K562 (cell line): ENCODE measurements around the gene HOXB6. TPM values are rescaled to one million over a fixed set of nuclear protein-coding genes. Genes with fewer than 3 reads are reported as not detected.

ENCODE experiments used
- ATAC-seq: fragments of 200-7000 bp; cut with Tn5 transposase; 3 replicates; pipeline ENCODE4 v1.9.1; 2020; ENCODE audit warnings: moderate library complexity
- BruUV-seq: library from RNA; stranded (reverse); fragments of 400-500 nt; replicated peaks from 2 replicates; lab custom pipeline; 2021; lab: Mats Ljungman, UMichigan
- CTCF ChIA-PET: fragments of 300-600 bp; formaldehyde crosslinking; extraction: SDS; loops from one replicate; lab custom pipeline; 2021; ENCODE audit warnings: low intra/inter-chr PET ratio; lab: Yijun Ruan, JAX
- POLR2A ChIA-PET: fragments of 300-600, 350-650 bp; sonication (Branson Sonifier 250); formaldehyde crosslinking; extraction: SDS; loops from one replicate; lab custom pipeline; 2021; ENCODE audit warnings: antibody characterized with exemption, inconsistent platforms; lab: Yijun Ruan, JAX
- DNase-seq, 4 experiments: peaks; one replicate each; pipeline versions ENCODE4 v3.0.0 to v3.0.0-alpha.2; 2011 to 2018; ENCODE audit warnings: low spot score in 3 of 4, mixed read lengths in 3 of 4; ENCODE audit errors: extremely low read depth in 1 of 4
- FAIRE-seq: peaks from 2 replicates; lab custom pipeline; 2011; peaks lifted over from hg19 to GRCh38; lab: Jason Lieb, UNC
- H2AFZ ChIP-seq: 2 replicates; pipeline ENCODE4 v1.6.0; 2011; ENCODE audit warnings: low read depth, low read length, control low read depth, inconsistent platforms
- H3K27ac ChIP-seq: fragments of 200-600 bp; 3 replicates; pipeline ENCODE4 v1.8.0; 2011; ENCODE audit warnings: low read depth, mild to moderate bottlenecking, control low read depth, inconsistent platforms, low read length, moderate library complexity, mixed read lengths; ENCODE audit errors: extremely low read depth
- H3K27me3 ChIP-seq, 2 experiments: fragments of 300-600 bp in 1 of 2; 2 replicates in 1 of 2; 3 replicates in 1 of 2; pipeline versions ENCODE4 v1.6.0 to v1.8.0; 2011; ENCODE audit warnings: inconsistent platforms in 2 of 2, low read length in 2 of 2, mild to moderate bottlenecking in 1 of 2, mixed read lengths in 1 of 2, moderate library complexity in 1 of 2; ENCODE audit not compliant: control insufficient read depth in 2 of 2, insufficient read depth in 2 of 2
- H3K36me3 ChIP-seq: fragments of 300-600 bp; 3 replicates; pipeline ENCODE4 v1.8.0; 2011; ENCODE audit warnings: mild to moderate bottlenecking, low read length, inconsistent platforms; ENCODE audit not compliant: control insufficient read depth, insufficient read depth
- H3K4me1 ChIP-seq, 2 experiments: fragments of 200-600 bp in 1 of 2; replicated peaks in 1 of 2; 2 replicates in 1 of 2; 3 replicates in 1 of 2; pipeline versions ENCODE4 v1.5.1 to v1.8.0; 2011; ENCODE audit warnings: inconsistent platforms in 2 of 2, low read length in 2 of 2, mild to moderate bottlenecking in 1 of 2, mixed read lengths in 1 of 2, moderate library complexity in 1 of 2; ENCODE audit not compliant: control insufficient read depth in 2 of 2, insufficient read depth in 2 of 2
- H3K4me2 ChIP-seq: 2 replicates; pipeline ENCODE4 v1.6.1; 2011; ENCODE audit warnings: low read length, control low read depth, inconsistent platforms, mixed read lengths; ENCODE audit not compliant: insufficient read depth
- H3K4me3 ChIP-seq: fragments of 200-600 bp; sonication (generic), shearing (Covaris generic); 2 replicates; pipeline ENCODE4 v1.5.1; 2016; ENCODE audit warnings: control low read depth, inconsistent platforms
- H3K79me2 ChIP-seq: fragments of 200-600 bp; 3 replicates; pipeline ENCODE4 v1.8.0; 2011; ENCODE audit warnings: low read length, inconsistent platforms; ENCODE audit not compliant: control insufficient read depth, insufficient read depth
- H3K9ac ChIP-seq, 2 experiments: 2 replicates each; pipeline versions ENCODE4 v1.6.0 to v1.6.1; 2011; ENCODE audit warnings: low read depth in 2 of 2, low read length in 2 of 2, control low read depth in 1 of 2, inconsistent platforms in 1 of 2, mild to moderate bottlenecking in 1 of 2, mixed read lengths in 1 of 2; ENCODE audit not compliant: insufficient read depth in 1 of 2
- H3K9me1 ChIP-seq: one replicate; pipeline ENCODE4 v1.6.0; 2011; ENCODE audit warnings: inconsistent platforms, mild to moderate bottlenecking, low read length, moderate library complexity; ENCODE audit not compliant: control insufficient read depth, insufficient read depth
- H3K9me3 ChIP-seq: replicated peaks from 2 replicates; pipeline ENCODE4 v1.5.1; 2011; ENCODE audit warnings: low read depth, low read length, inconsistent platforms; ENCODE audit not compliant: control insufficient read depth, insufficient read depth
- H4K20me1 ChIP-seq: replicated peaks from 2 replicates; pipeline ENCODE4 v1.6.1; 2011; ENCODE audit warnings: low read length, inconsistent platforms, mixed read lengths; ENCODE audit not compliant: control insufficient read depth, insufficient read depth
- BACH1 ChIP-seq: fragments of 200-800 bp; sonication (Bioruptor generic); IDR thresholded peaks from 2 replicates; pipeline ENCODE4 v1.6.1; 2016; ENCODE audit warnings: missing genetic modification characterization, missing compliant biosample characterization
- MTA2 ChIP-seq: fragments of 450-650 bp; IDR thresholded peaks from 2 replicates; pipeline ENCODE4 v1.6.1; 2016; ENCODE audit warnings: low read depth
- NR4A1 ChIP-seq, 2 experiments: fragments of 250-450 bp in 1 of 2; fragments of 450-650 bp in 1 of 2; sonication (Bioruptor Pico) in 1 of 2; IDR thresholded peaks; 2 replicates each; pipeline versions ENCODE4 v1.4.0 to v1.6.1; 2016 to 2020; ENCODE audit warnings: mild to moderate bottlenecking in 2 of 2, missing compliant biosample characterization in 1 of 2, missing genetic modification characterization in 1 of 2, moderate library complexity in 1 of 2
- POLR2G ChIP-seq: fragments of 200-400 bp; formaldehyde crosslinking; IDR thresholded peaks from 2 replicates; pipeline ENCODE4 v1.6.1; 2017; ENCODE audit warnings: low read depth, mild to moderate bottlenecking, antibody characterized with exemption, low read length, moderate library complexity
- PYGO2 ChIP-seq: fragments of 450-650 bp; IDR thresholded peaks from 2 replicates; pipeline ENCODE4 v1.6.1; 2016; ENCODE audit warnings: mild to moderate bottlenecking, missing genetic modification characterization, moderate library complexity, missing compliant biosample characterization
- RBM34 ChIP-seq: fragments of 200-400 bp; formaldehyde crosslinking; IDR thresholded peaks from 2 replicates; pipeline ENCODE4 v1.6.1; 2018; ENCODE audit warnings: low read length, borderline replicate concordance; ENCODE audit not compliant: insufficient read depth
- ZNF143 ChIP-seq: sonication (generic); formaldehyde crosslinking; IDR thresholded peaks from 2 replicates; pipeline ENCODE4 v1.9.0; 2022; ENCODE audit warnings: mild to moderate bottlenecking, missing genetic modification reagents
- ZNF232 ChIP-seq: sonication (generic); formaldehyde crosslinking; IDR thresholded peaks from 2 replicates; pipeline ENCODE4 v1.8.0; 2022; ENCODE audit warnings: mild to moderate bottlenecking, missing genetic modification reagents
- ZNF384 ChIP-seq: IDR thresholded peaks from 2 replicates; pipeline ENCODE4 v1.6.1; 2012; ENCODE audit warnings: low read depth, low read length, improper control_type of control experiment
- WGBS: fragments of 100-300 bp; shearing (Covaris generic); methylation state at CpG from one replicate; pipeline ENCODE4 v1.1.6; 2016; ENCODE audit warnings: low coverage, mixed read lengths; ENCODE audit not compliant: insufficient coverage; ENCODE audit errors: missing lambda C conversion rate; 5-methylcytosine and 5-hydroxymethylcytosine counted together
- in situ Hi-C: fragments of 300-500 bp; cut with MboI; formaldehyde crosslinking; loops from 4 replicates; pipeline ENCODE4 v1.15.0; 2018; ENCODE audit warnings: inconsistent platforms, mixed read lengths
- intact Hi-C: fragments of 100-400 bp; cut with micrococcal nuclease; formaldehyde crosslinking; loops from 2 replicates; pipeline ENCODE4 v1.14.2; 2022
- polyA plus RNA-seq, 8 experiments: library from polyadenylated mRNA; depleted of rRNA in 4 of 8; stranded (reverse) in 5 of 8; unstranded in 3 of 8; fragments of >200 nt; fragmentation: Nextera tagmentation in 2 of 8; fragmentation: Illumina TruSeq in 1 of 8; extraction: Ambion mirVana in 2 of 8; extraction: Trizol in 1 of 8; gene quantifications; 2 replicates each; pipeline versions ENCODE4 v1.2.1 to v1.2.3, GENCODE V29; 2011 to 2014; ENCODE audit warnings: inconsistent platforms in 1 of 8, missing spikeins in 1 of 8
- total RNA-seq, 7 experiments: library from RNA; depleted of rRNA in 6 of 7; stranded (reverse); fragments of >200 nt in 6 of 7; fragmentation: Illumina TruSeq in 2 of 7; extraction: Trizol in 2 of 7; gene quantifications; 2 replicates each; pipeline versions ENCODE4 v1.2.1 to v1.2.3, GENCODE V29; 2011 to 2021; ENCODE audit warnings: low replicate concordance in 1 of 7
- TF ChIP-seq, protein P1 (sequence below): fragments of 450-650 bp; IDR thresholded peaks from 2 replicates; pipeline ENCODE4 v1.6.1; 2014; ENCODE audit warnings: low read depth, mild to moderate bottlenecking, moderate library complexity, borderline replicate concordance
- TF ChIP-seq, protein P2 (sequence below), 2 experiments: fragments of 450-650 bp; conservative IDR thresholded peaks; 2 replicates each; pipeline ENCODE4 v1.6.1; 2017; ENCODE audit warnings: mild to moderate bottlenecking in 2 of 2, moderate library complexity in 2 of 2
- TF ChIP-seq, protein P3 (sequence below): fragments of 450-650 bp; IDR thresholded peaks from 2 replicates; pipeline ENCODE4 v1.6.1; 2017; ENCODE audit warnings: antibody characterized with exemption
- TF ChIP-seq, protein P4 (sequence below): fragments of 250-450 bp; sonication (Bioruptor Pico); IDR thresholded peaks from 2 replicates; pipeline ENCODE4 v1.8.0; 2022; ENCODE audit warnings: inconsistent platforms, mild to moderate bottlenecking, moderate library complexity, borderline replicate concordance

The HOXB6 gene
- total and polyA plus RNA-seq, 9 of the 15 experiments (the other 6 are each of a cell fraction or from before 2014, with no cell fraction given): 1.2 to 14.8 (median 4.9) TPM

DNA sequence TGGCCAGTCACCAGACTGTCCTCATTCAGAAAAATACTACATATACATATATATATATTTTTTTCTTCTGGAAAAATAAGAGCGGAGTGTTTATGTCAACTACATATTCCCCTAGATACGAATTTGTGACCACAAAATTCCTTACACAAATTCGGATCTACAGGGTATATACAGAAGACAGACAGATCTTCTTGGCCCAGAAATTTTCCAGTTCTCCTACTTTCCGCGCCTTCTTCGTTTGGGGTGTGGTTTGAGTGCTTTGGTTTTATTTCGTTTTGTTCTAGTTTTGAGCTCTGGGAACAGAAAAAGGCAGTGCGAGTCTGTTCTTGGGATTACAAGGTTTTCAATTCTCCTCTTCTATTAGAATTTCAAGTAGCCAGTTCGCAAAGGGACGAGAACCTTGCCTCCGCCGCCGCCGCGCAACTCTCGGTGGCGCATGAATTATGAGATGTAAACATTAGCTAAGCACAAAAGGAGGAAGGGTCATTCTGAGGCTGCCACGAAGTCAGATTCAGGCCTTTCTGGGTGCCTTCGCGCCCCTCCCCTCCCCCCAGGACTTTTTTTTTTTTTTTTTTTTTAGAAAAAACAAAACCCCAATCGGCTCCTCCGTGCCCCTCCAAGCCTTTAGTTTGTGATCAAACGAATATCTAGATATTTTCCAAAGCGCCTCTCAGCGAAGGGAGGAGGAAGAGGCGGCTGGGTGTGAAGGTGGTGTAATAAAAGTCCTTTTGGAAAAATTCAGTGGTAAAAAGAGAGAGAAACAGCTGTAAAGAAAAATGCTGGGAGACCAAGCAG, 24.8 kb downstream of the HOXB6 start:
- peak overlapping the region; percentile 53 for H2AFZ ChIP-seq
- peaks cover 94% of the 10 kb centered on the region for H3K79me2 ChIP-seq
- intact Hi-C loops (loop anchor here (1.0 kb wide), 2 partner anchors 33 to 325 kb away; no protein-coding TSS in a partner anchor), in situ Hi-C loops (no loop called here)
- no TSS peak for BruUV-seq
- POLR2A ChIA-PET: interaction anchor here (0.7 to 1.0 kb wide), 6 partner anchors 9 to 275 kb away, joined by 3 to 5 read pairs (median 4); no protein-coding TSS in a partner anchor
- CTCF ChIA-PET: interaction anchor here (0.7 kb wide), 1 partner anchor 240 kb away, joined by 4 read pairs; no protein-coding TSS in a partner anchor
- peaks cover 17% of the 10 kb centered on the region; the same call in 2 of the 3 replicates for H3K36me3 ChIP-seq
- WGBS: 2% methylated on average over 23 of the region's 26 CpGs
- DNase-seq (peak in 2 of 4 experiments; percentile 62 to 84), FAIRE-seq (peak; percentile 71), ATAC-seq (peak; percentile 12)
- peak overlapping the region; percentile 71 for H3K4me3 ChIP-seq
- no peaks in the 10 kb centered on the region for H4K20me1 ChIP-seq
- H3K4me2 ChIP-seq: peak overlapping the region; percentile 93
- no peaks in the 10 kb centered on the region for H3K27me3 ChIP-seq
- H3K27ac ChIP-seq: peak overlapping the region; percentile 95
- no peaks in the 10 kb centered on the region for H3K9me3 ChIP-seq
- no peaks in the 10 kb centered on the region for H3K9me1 ChIP-seq
- peak overlapping the region; percentile 95; a peak in 3 of 4 replicates for H3K9ac ChIP-seq
- H3K4me1 ChIP-seq: peaks cover 42 to 50% of the 10 kb centered on the region in 2 experiments
- 0 out of 2 replicates have a peak, but pooled peaks have one; percentile 17 for TF ChIP-seq BACH1 (tag)
- TF ChIP-seq ZNF232 (CRISPR knock-in tag): no peak
- TF ChIP-seq, protein P1, sequence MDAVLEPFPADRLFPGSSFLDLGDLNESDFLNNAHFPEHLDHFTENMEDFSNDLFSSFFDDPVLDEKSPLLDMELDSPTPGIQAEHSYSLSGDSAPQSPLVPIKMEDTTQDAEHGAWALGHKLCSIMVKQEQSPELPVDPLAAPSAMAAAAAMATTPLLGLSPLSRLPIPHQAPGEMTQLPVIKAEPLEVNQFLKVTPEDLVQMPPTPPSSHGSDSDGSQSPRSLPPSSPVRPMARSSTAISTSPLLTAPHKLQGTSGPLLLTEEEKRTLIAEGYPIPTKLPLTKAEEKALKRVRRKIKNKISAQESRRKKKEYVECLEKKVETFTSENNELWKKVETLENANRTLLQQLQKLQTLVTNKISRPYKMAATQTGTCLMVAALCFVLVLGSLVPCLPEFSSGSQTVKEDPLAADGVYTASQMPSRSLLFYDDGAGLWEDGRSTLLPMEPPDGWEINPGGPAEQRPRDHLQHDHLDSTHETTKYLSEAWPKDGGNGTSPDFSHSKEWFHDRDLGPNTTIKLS: peak; percentile 96
- TF ChIP-seq ZNF143 (CRISPR knock-in tag): no peak
- no peak for TF ChIP-seq MTA2
- TF ChIP-seq RBM34: no peak
- peak; percentile 95 for TF ChIP-seq ZNF384
- TF ChIP-seq, protein P2, sequence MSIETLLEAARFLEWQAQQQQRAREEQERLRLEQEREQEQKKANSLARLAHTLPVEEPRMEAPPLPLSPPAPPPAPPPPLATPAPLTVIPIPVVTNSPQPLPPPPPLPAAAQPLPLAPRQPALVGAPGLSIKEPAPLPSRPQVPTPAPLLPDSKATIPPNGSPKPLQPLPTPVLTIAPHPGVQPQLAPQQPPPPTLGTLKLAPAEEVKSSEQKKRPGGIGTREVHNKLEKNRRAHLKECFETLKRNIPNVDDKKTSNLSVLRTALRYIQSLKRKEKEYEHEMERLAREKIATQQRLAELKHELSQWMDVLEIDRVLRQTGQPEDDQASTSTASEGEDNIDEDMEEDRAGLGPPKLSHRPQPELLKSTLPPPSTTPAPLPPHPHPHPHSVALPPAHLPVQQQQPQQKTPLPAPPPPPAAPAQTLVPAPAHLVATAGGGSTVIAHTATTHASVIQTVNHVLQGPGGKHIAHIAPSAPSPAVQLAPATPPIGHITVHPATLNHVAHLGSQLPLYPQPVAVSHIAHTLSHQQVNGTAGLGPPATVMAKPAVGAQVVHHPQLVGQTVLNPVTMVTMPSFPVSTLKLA (conservative IDR thresholded peaks at IDR 0.05): peak in 1 of 2 experiments; percentile 4; a peak in 1 of 4 replicates
- TF ChIP-seq, protein P3, sequence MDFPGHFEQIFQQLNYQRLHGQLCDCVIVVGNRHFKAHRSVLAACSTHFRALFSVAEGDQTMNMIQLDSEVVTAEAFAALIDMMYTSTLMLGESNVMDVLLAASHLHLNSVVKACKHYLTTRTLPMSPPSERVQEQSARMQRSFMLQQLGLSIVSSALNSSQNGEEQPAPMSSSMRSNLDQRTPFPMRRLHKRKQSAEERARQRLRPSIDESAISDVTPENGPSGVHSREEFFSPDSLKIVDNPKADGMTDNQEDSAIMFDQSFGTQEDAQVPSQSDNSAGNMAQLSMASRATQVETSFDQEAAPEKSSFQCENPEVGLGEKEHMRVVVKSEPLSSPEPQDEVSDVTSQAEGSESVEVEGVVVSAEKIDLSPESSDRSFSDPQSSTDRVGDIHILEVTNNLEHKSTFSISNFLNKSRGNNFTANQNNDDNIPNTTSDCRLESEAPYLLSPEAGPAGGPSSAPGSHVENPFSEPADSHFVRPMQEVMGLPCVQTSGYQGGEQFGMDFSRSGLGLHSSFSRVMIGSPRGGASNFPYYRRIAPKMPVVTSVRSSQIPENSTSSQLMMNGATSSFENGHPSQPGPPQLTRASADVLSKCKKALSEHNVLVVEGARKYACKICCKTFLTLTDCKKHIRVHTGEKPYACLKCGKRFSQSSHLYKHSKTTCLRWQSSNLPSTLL: no peak
- TF ChIP-seq, protein P4, sequence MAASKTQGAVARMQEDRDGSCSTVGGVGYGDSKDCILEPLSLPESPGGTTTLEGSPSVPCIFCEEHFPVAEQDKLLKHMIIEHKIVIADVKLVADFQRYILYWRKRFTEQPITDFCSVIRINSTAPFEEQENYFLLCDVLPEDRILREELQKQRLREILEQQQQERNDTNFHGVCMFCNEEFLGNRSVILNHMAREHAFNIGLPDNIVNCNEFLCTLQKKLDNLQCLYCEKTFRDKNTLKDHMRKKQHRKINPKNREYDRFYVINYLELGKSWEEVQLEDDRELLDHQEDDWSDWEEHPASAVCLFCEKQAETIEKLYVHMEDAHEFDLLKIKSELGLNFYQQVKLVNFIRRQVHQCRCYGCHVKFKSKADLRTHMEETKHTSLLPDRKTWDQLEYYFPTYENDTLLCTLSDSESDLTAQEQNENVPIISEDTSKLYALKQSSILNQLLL (CRISPR knock-in tag): no peak
- peak; percentile 56 for TF ChIP-seq POLR2G
- no peak for TF ChIP-seq NR4A1 (CRISPR knock-in tag; IDR thresholded peaks at IDR 0.05)
- TF ChIP-seq NR4A1 (tag; IDR thresholded peaks at IDR 0.05): no peak
- no peak for TF ChIP-seq PYGO2 (tag)
